Measurements from ENCODE around the gene NKX2-1. TPM values are rescaled to one million over a fixed set of nuclear protein-coding genes. Genes with fewer than 3 reads are reported as not detected.

Gene NKX2-1
- total RNA-seq, 1 donor from 2014 or later: not detected

- peak; percentile 87 for DNase-seq (ENCODE audit: low spot score)
- Mint-ChIP-seq H3K36me3 (ENCODE audit: low read depth, unreplicated experiment) (no peaks in the 10 kb centered on the region), H3K4me3 (ENCODE audit: unreplicated experiment) (no peak overlapping the region), H3K4me1 (ENCODE audit: unreplicated experiment) (peaks cover 18% of the 10 kb centered on the region), H3K27ac (ENCODE audit: unreplicated experiment) (no peak overlapping the region), H3K9me3 (ENCODE audit: unreplicated experiment) (no peaks in the 10 kb centered on the region), H3K27me3 (ENCODE audit: unreplicated experiment) (peaks cover 39% of the 10 kb centered on the region)
- TF ChIP-seq CTCF (IDR thresholded peaks at IDR 0.05; ENCODE audit: unreplicated experiment): peak; percentile 88
Measured at GRCh38 chr14:36524874-36525745, 5.1 kb upstream of the NKX2-1 start.

- H3K27me3 Mint-ChIP-seq (ENCODE audit: unreplicated experiment): peaks cover 42% of the 10 kb centered on the region
- DNase-seq (ENCODE audit: low spot score): no peak
- H3K9me3 Mint-ChIP-seq (ENCODE audit: unreplicated experiment): no peaks in the 10 kb centered on the region
- peak overlapping the region; percentile 67 for H3K4me3 Mint-ChIP-seq (ENCODE audit: unreplicated experiment)
- H3K4me1 Mint-ChIP-seq (ENCODE audit: unreplicated experiment): peaks cover 20% of the 10 kb centered on the region
- H3K27ac Mint-ChIP-seq (ENCODE audit: unreplicated experiment): no peak overlapping the region
- peak; percentile 50 for TF ChIP-seq CTCF (IDR thresholded peaks at IDR 0.05; ENCODE audit: unreplicated experiment)
- H3K36me3 Mint-ChIP-seq (ENCODE audit: low read depth, unreplicated experiment): no peaks in the 10 kb centered on the region
Measured at GRCh38 chr14:36524220-36524837, 4.3 kb upstream of the NKX2-1 start.

DNA sequence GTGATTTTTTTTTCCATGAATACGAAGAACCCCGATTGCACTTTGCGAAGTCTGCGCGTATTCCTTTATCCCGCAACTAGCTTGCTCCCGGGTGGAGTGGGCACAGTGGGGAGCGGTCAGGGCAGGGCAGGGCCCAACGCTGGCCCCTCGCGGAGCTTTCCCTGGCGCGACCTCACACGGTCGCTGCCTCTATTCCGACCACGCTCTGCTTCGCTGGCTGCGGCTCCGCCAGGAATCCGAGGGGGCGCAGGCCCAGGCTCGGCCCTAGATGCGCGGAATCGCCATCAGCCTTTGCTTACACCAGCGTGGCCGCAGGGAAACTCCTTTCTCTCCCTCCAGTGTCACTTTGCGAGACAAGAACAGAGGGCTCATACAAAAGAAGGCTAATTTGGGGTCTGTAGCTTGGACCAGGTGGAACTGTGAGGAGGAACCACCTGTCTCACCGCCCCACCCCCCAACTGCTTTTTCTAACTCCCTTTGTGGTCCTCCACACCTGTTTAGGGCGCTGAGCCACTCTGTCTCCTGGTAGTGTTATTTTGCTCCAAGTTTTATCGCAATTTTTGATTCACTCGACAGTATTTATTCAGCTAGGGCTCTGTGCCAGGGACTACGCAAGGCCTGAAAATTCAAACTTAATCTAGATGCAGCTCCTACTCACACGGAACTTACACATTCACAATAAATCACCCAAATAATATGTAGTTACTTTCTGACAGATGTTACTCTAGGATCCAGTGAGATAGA, 3.1 kb upstream of the NKX2-1 start:
- Mint-ChIP-seq H3K27me3 (ENCODE audit: unreplicated experiment) (peaks cover 41% of the 10 kb centered on the region), H3K27ac (ENCODE audit: unreplicated experiment) (no peak overlapping the region), H3K4me1 (ENCODE audit: unreplicated experiment) (peaks cover 21% of the 10 kb centered on the region), H3K4me3 (ENCODE audit: unreplicated experiment) (no peak overlapping the region), H3K36me3 (ENCODE audit: low read depth, unreplicated experiment) (no peaks in the 10 kb centered on the region), H3K9me3 (ENCODE audit: unreplicated experiment) (no peaks in the 10 kb centered on the region)
- no peak for DNase-seq (ENCODE audit: low spot score)
- no peak for TF ChIP-seq CTCF (IDR thresholded peaks at IDR 0.05; ENCODE audit: unreplicated experiment)

DNA sequence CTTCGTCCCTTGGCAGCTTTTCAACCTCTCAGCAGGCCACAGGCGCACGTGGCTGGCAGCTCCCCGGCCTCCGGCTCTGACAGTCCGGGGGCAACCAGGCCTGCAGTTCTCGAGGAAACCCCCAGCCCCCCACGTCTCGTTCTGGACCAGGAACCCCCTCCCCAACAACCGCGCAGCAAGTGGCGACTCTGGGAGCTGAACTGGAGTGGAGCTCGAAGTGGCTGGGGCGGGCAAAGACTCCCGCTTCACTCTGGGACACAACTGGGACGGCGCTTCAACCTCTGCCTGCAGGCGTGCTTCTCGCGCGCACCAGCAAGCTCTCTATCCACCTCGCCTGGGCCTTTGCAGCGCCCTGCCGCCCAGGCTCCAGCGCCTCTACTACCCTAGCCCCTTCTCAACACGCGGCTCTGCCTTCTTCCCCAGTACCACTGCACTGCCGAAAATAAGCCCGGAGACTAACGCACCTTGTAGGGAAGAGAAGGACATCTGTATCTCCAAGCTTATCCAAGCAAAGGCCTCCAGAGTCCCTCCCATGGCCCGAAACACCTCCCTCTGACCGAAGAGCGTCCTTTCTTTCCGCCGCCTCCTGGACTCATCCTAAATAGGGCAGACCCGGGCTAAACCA, 2.4 kb upstream of the NKX2-1 start:
- no peak overlapping the region for H3K4me3 Mint-ChIP-seq (ENCODE audit: unreplicated experiment)
- peaks cover 21% of the 10 kb centered on the region for H3K4me1 Mint-ChIP-seq (ENCODE audit: unreplicated experiment)
- TF ChIP-seq CTCF (IDR thresholded peaks at IDR 0.05; ENCODE audit: unreplicated experiment): no peak
- peaks cover 36% of the 10 kb centered on the region for H3K27me3 Mint-ChIP-seq (ENCODE audit: unreplicated experiment)
- H3K9me3 Mint-ChIP-seq (ENCODE audit: unreplicated experiment): no peaks in the 10 kb centered on the region
- no peak for DNase-seq (ENCODE audit: low spot score)
- H3K36me3 Mint-ChIP-seq (ENCODE audit: low read depth, unreplicated experiment): no peaks in the 10 kb centered on the region
- H3K27ac Mint-ChIP-seq (ENCODE audit: unreplicated experiment): no peak overlapping the region

Measured in endothelial cell (in vitro differentiated cells).